ENCODE data around the gene PCDHGA6.

Gene PCDHGA6

GRCh38 chr5:141422742-141423291 lies 49.1 kb downstream of the PCDHGA6 start:
- Histone ChIP-seq H3K36me3 (ENCODE audit: insufficient read depth, low read length) (peaks cover 12% of the 10 kb centered on the region), H3K4me3 (no peak overlapping the region), H3K9me3 (ENCODE audit: low read depth, low read length) (no peaks in the 10 kb centered on the region; the same call in 1 of the 2 replicates), H3K9ac (ENCODE audit: insufficient read length) (no peak overlapping the region), H3K27ac (no peak overlapping the region)
- no peak for DNase-seq (ENCODE audit: low read depth, low spot score)
- no peak for TF ChIP-seq FOXP2 (optimal IDR thresholded peaks at IDR 0.05; ENCODE audit: control extremely low read depth, extremely low read length, insufficient read depth)
- no peak for TF ChIP-seq POLR2AphosphoS5 (IDR thresholded peaks at IDR 0.05; ENCODE audit: borderline replicate concordance, low read depth, low read length)
- no peak for TF ChIP-seq EZH2 (IDR thresholded peaks at IDR 0.05)

DNA sequence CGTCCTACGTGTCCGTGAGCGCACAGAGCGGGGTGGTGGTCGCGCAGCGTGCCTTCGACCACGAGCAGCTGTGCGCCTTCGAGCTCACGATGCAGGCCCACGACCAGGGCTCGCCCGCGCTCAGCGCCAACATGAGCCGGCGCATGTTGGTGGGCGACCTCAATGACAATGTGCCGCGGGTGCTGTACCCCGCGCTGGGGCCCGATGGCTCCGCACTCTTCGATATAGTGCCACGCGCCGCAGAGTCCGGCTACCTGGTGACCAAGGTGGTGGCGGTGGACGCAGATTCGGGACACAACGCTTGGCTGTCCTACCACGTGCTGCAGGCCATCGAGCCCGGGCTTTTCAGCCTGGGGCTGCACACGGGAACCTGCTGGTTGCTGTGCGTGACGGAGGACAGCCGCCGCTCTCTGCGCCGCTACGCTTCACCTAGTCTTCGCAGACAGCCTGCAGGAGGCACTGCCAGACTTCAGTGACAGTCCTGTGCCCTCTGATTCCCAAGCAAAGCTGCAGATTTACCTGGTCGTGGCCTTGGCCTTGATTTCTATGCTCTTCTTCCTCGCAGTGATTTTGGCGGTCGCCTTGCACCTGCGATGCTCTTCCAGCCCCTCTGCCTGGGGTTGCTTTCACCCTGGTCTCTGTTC lies 54.2 kb downstream of the PCDHGA6 start:
- Histone ChIP-seq H3K4me3 (no peak overlapping the region), H3K9me3 (ENCODE audit: low read depth, low read length) (no peaks in the 10 kb centered on the region), H3K36me3 (ENCODE audit: insufficient read depth, low read length) (peaks cover 25% of the 10 kb centered on the region), H3K27ac (no peak overlapping the region), H3K9ac (ENCODE audit: insufficient read length) (no peak overlapping the region)
- TF ChIP-seq EZH2 (IDR thresholded peaks at IDR 0.05), result no peak
- no peak for TF ChIP-seq FOXP2 (optimal IDR thresholded peaks at IDR 0.05; ENCODE audit: control extremely low read depth, extremely low read length, insufficient read depth)
- no peak for TF ChIP-seq POLR2AphosphoS5 (IDR thresholded peaks at IDR 0.05; ENCODE audit: borderline replicate concordance, low read depth, low read length)
- no peak for DNase-seq (ENCODE audit: low read depth, low spot score)
